Activated naive CD8-positive, alpha-beta T cell treated with anti-CD3 and anti-CD28 coated beads, Interleukin-2, amount 50 U/mL, for 24 hours (primary cell): Measurements from ENCODE around the gene EFHC1.
A peak's percentile ranks its signal among the peaks of the same experiment; 100 is the strongest.

ENCODE experiments used
- ATAC-seq: fragments of 150-1000 bp; cut with Tn5 transposase; one replicate; pipeline ENCODE4 v1.10.0; 2021
- DNase-seq: peaks from one replicate; pipeline ENCODE4 v3.0.0; 2021
- H3K27ac Mint-ChIP-seq: one replicate; pipeline ENCODE4 v1.8.0; 2021; ENCODE audit warnings: mild to moderate bottlenecking, mixed read lengths
- H3K27me3 Mint-ChIP-seq: one replicate; pipeline ENCODE4 v1.8.0; 2021; ENCODE audit warnings: mixed read lengths
- H3K36me3 Mint-ChIP-seq: one replicate; pipeline ENCODE4 v1.8.0; 2021; ENCODE audit warnings: low read depth, mixed read lengths
- H3K4me1 Mint-ChIP-seq: one replicate; pipeline ENCODE4 v1.8.0; 2021; ENCODE audit warnings: mixed read lengths
- H3K4me3 Mint-ChIP-seq: one replicate; pipeline ENCODE4 v1.8.0; 2021; ENCODE audit warnings: mild to moderate bottlenecking, moderate library complexity, mixed read lengths
- H3K9me3 Mint-ChIP-seq: one replicate; pipeline ENCODE4 v1.8.0; 2021; ENCODE audit warnings: mixed read lengths

Gene EFHC1

GRCh38 chr6:52498538-52499017, 78.4 kb downstream of the EFHC1 start:
- Mint-ChIP-seq H3K27ac (no peak overlapping the region), H3K27me3 (no peaks in the 10 kb centered on the region), H3K4me1 (no peaks in the 10 kb centered on the region), H3K4me3 (no peak overlapping the region), H3K36me3 (no peaks in the 10 kb centered on the region), H3K9me3 (no peaks in the 10 kb centered on the region)
- DNase-seq (no peak), ATAC-seq (no peak)

DNA sequence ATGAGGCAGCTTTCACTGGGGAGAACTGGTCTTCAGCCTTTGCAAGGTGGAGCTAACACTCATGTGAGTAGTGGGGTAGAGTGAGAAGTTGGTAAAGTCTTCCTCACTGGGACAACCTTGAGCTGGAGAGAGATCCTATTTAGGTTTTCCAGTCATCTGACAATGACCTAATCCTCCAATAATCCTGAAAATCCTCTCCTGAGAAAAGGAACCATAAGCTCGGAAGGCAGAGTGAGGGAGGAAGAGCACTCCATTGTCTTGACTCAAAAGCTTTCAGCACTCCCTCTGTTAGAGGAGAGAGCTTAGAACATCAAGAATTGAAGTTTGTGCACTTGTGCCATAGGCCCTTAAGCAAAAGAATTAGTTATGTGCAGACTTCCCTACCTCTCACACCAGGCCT, 78.9 kb downstream of the EFHC1 start:
- no peak for ATAC-seq
- H3K27ac Mint-ChIP-seq = no peak overlapping the region
- H3K4me3 Mint-ChIP-seq = no peak overlapping the region
- no peak for DNase-seq
- no peaks in the 10 kb centered on the region for H3K4me1 Mint-ChIP-seq
- no peaks in the 10 kb centered on the region for H3K36me3 Mint-ChIP-seq
- H3K27me3 Mint-ChIP-seq = no peaks in the 10 kb centered on the region
- no peaks in the 10 kb centered on the region for H3K9me3 Mint-ChIP-seq

GRCh38 chr6:52499681-52500236, 79.6 kb downstream of the EFHC1 start:
- H3K9me3 Mint-ChIP-seq = no peaks in the 10 kb centered on the region
- no peaks in the 10 kb centered on the region for H3K36me3 Mint-ChIP-seq

GRCh38 chr6:52500238-52501129, 80.3 kb downstream of the EFHC1 start:
- Mint-ChIP-seq H3K36me3 (no peaks in the 10 kb centered on the region), H3K4me1 (no peaks in the 10 kb centered on the region), H3K4me3 (no peak overlapping the region), H3K9me3 (no peaks in the 10 kb centered on the region), H3K27me3 (no peaks in the 10 kb centered on the region), H3K27ac (no peak overlapping the region)
- DNase-seq (no peak), ATAC-seq (no peak)

More at GRCh38 chr6:52499681-52500236, 79.6 kb downstream of the EFHC1 start:
- Mint-ChIP-seq H3K4me3 (no peak overlapping the region), H3K27ac (no peak overlapping the region), H3K27me3 (no peaks in the 10 kb centered on the region), H3K4me1 (no peaks in the 10 kb centered on the region)
- ATAC-seq (no peak), DNase-seq (no peak)

DNA sequence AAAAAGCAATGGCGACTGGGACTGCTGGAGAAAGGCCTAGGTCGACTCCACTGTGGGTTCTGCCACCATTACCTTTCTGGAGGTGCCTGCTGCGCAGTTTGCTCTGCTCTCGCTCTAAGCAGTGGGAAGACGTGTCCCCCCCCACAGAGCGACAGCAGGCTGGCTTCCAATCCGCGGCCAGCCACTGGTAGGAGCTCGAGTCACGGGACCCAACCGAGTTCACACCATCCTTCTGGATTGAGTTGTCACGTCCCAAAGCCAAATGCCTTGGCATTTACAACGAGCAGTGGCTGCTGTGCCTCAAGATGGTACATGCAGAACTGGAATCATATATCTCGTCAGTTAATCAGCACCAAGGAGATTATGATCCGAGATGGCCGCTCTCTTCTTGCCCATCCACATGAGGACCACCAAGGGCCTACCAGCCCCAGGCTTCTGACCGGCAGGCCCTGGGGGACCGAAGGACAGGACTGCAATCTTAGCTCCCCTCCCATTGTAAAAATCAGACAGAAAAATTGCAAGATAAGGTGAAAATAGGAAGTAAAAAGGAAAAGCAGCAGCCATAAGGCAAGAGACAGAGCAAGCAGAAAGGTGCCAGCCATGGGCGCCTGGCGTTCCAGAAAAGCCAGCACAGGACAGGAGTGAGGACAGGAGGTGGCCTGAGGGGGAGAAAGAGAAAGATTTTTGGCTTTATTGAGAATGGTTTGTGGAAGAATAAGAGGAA, 82.3 kb downstream of the EFHC1 start:
- Mint-ChIP-seq H3K4me3 (no peak overlapping the region), H3K27ac (no peak overlapping the region), H3K9me3 (no peaks in the 10 kb centered on the region), H3K4me1 (no peaks in the 10 kb centered on the region), H3K36me3 (no peaks in the 10 kb centered on the region), H3K27me3 (no peaks in the 10 kb centered on the region)
- DNase-seq (no peak), ATAC-seq (no peak)

- H3K36me3 Mint-ChIP-seq = peaks cover 3% of the 10 kb centered on the region
- H3K27ac Mint-ChIP-seq = no peak overlapping the region
- no peak for ATAC-seq
- H3K4me1 Mint-ChIP-seq = no peaks in the 10 kb centered on the region
- no peak overlapping the region for H3K4me3 Mint-ChIP-seq
- no peaks in the 10 kb centered on the region for H3K9me3 Mint-ChIP-seq
- no peak for DNase-seq
- no peaks in the 10 kb centered on the region for H3K27me3 Mint-ChIP-seq
These were observed 83.2 kb downstream of the EFHC1 start for GRCh38 chr6:52503323-52503747.

GRCh38 chr6:52503851-52504781, 84.0 kb downstream of the EFHC1 start:
- H3K4me3 Mint-ChIP-seq = no peak overlapping the region
- H3K36me3 Mint-ChIP-seq = peaks cover 5% of the 10 kb centered on the region
- H3K9me3 Mint-ChIP-seq = no peaks in the 10 kb centered on the region
- H3K4me1 Mint-ChIP-seq = no peaks in the 10 kb centered on the region
- no peak overlapping the region for H3K27ac Mint-ChIP-seq
- no peaks in the 10 kb centered on the region for H3K27me3 Mint-ChIP-seq
- DNase-seq (no peak), ATAC-seq (peak; percentile 22)

DNA sequence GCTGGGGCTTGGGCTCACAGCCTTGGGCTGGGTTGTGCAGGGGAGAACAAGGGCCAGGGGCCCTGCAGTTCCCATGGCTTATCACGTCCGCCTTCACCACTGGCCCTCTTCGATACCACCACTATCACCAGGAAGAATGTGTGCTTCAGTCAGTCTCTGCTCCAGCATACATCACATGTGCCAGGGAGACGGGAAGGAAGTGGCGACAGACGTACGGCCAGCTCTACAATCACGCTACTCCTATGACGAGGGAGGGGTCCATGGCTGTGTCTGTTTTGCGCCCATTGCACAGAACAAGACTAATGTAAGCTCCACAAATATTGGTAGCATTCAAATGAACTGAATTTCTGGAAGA, 84.6 kb downstream of the EFHC1 start:
- Mint-ChIP-seq H3K27ac (no peak overlapping the region), H3K27me3 (no peaks in the 10 kb centered on the region), H3K9me3 (no peaks in the 10 kb centered on the region), H3K36me3 (peaks cover 5% of the 10 kb centered on the region), H3K4me1 (no peaks in the 10 kb centered on the region), H3K4me3 (no peak overlapping the region)
- no peak for ATAC-seq
- DNase-seq = no peak

- H3K27me3 Mint-ChIP-seq = no peaks in the 10 kb centered on the region
- no peaks in the 10 kb centered on the region for H3K9me3 Mint-ChIP-seq
- no peaks in the 10 kb centered on the region for H3K4me1 Mint-ChIP-seq
- ATAC-seq (no peak), DNase-seq (no peak)
- no peak overlapping the region for H3K4me3 Mint-ChIP-seq
- H3K36me3 Mint-ChIP-seq = peaks cover 5% of the 10 kb centered on the region
- H3K27ac Mint-ChIP-seq = no peak overlapping the region
These were observed 85.7 kb downstream of the EFHC1 start for GRCh38 chr6:52505726-52506409.

- Mint-ChIP-seq H3K4me1 (no peaks in the 10 kb centered on the region), H3K27ac (no peak overlapping the region), H3K36me3 (peaks cover 5% of the 10 kb centered on the region), H3K9me3 (no peaks in the 10 kb centered on the region), H3K4me3 (no peak overlapping the region), H3K27me3 (no peaks in the 10 kb centered on the region)
- ATAC-seq (no peak), DNase-seq (no peak)
These were observed 86.3 kb downstream of the EFHC1 start for GRCh38 chr6:52506476-52506875.

GRCh38 chr6:52507557-52508260, 87.6 kb downstream of the EFHC1 start:
- DNase-seq (no peak), ATAC-seq (no peak)
- Mint-ChIP-seq H3K4me3 (no peak overlapping the region), H3K4me1 (no peaks in the 10 kb centered on the region), H3K9me3 (no peaks in the 10 kb centered on the region), H3K27me3 (no peaks in the 10 kb centered on the region), H3K36me3 (peaks cover 5% of the 10 kb centered on the region), H3K27ac (no peak overlapping the region)

GRCh38 chr6:52508261-52508739, 88.2 kb downstream of the EFHC1 start:
- ATAC-seq (no peak), DNase-seq (no peak)
- Mint-ChIP-seq H3K27me3 (no peaks in the 10 kb centered on the region), H3K4me3 (no peak overlapping the region), H3K27ac (no peak overlapping the region), H3K9me3 (no peaks in the 10 kb centered on the region), H3K4me1 (no peaks in the 10 kb centered on the region), H3K36me3 (peaks cover 5% of the 10 kb centered on the region)
